Stomach (tissue), 4 donors: ENCODE measurements around the gene CEACAM16.

ENCODE experiments used
- EP300 ChIP-seq: sonication (generic); formaldehyde crosslinking; IDR thresholded peaks from one replicate; pipeline ENCODE4 v1.6.1; 2017; ENCODE audit warnings: antibody characterized with exemption
- POLR2A ChIP-seq, 4 donors: fragments of 450-650 bp; IDR thresholded peaks; one replicate each; pipeline ENCODE4 v1.6.1; 2016; ENCODE audit warnings: antibody characterized with exemption in 4 of 4, control low read depth in 2 of 4, mild to moderate bottlenecking in 1 of 4, moderate library complexity in 1 of 4
- POLR2AphosphoS5 ChIP-seq, 3 donors: sonication (generic); formaldehyde crosslinking; IDR thresholded peaks; one replicate each; pipeline ENCODE4 v1.6.1; 2016; ENCODE audit warnings: antibody characterized with exemption in 3 of 3
- TF ChIP-seq, protein P1 (sequence below), 7 experiments: fragments of 450-650 bp in 4 of 7; fragments of 200-600 bp in 3 of 7; sonication (generic) in 3 of 7; IDR thresholded peaks; one replicate each; pipeline ENCODE4 v1.5.1; 2016 to 2019; ENCODE audit warnings: antibody characterized with exemption in 7 of 7, control low read depth in 2 of 7, mild to moderate bottlenecking in 1 of 7

DNA sequence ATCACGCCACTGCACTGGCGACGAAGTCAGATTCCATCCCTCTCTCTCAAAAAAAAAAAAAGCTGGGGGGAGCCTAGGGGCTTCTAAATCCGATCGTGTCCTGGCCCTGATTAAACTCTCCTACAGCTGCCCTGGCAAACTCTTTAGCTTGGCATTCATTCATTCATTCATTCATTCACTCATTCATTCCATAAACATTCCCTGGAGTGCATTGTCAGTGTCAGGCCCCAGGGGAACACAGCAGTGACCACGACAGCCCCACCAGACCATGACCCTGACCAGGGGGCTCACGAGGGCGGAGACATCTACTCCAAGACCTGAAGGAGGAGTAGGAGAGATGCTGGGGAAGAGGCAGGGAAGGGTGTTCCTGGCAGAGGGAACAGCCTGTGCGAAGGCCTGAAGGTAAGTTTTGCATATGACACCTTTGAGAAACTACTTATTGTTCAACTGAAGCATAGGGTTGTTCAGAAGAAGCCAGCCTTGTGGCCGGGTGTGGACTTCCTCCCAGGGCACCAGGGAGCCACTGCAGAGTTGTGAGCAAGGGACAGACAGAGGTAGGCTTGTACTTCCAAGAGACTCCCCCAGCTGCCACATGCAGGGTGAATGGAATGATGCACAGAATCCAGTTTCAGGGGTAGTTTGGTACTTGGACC, 24.5 kb downstream of the CEACAM16 start:
- TF ChIP-seq, protein P1, sequence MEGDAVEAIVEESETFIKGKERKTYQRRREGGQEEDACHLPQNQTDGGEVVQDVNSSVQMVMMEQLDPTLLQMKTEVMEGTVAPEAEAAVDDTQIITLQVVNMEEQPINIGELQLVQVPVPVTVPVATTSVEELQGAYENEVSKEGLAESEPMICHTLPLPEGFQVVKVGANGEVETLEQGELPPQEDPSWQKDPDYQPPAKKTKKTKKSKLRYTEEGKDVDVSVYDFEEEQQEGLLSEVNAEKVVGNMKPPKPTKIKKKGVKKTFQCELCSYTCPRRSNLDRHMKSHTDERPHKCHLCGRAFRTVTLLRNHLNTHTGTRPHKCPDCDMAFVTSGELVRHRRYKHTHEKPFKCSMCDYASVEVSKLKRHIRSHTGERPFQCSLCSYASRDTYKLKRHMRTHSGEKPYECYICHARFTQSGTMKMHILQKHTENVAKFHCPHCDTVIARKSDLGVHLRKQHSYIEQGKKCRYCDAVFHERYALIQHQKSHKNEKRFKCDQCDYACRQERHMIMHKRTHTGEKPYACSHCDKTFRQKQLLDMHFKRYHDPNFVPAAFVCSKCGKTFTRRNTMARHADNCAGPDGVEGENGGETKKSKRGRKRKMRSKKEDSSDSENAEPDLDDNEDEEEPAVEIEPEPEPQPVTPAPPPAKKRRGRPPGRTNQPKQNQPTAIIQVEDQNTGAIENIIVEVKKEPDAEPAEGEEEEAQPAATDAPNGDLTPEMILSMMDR (IDR thresholded peaks at IDR 0.05), result no peak
- TF ChIP-seq POLR2A (IDR thresholded peaks at IDR 0.05) (no peak), POLR2AphosphoS5 (IDR thresholded peaks at IDR 0.05) (no peak), EP300 (no peak)
